OCI-LY1 (cell line): ENCODE data around the gene PTPRO.

Source experiments
- H2AFZ ChIP-seq: fragments of 200-600 bp; sonication (generic), shearing (Covaris generic); 2 replicates; pipeline ENCODE4 v1.6.0; 2014; ENCODE audit warnings: antibody characterized with exemption, mild to moderate bottlenecking, low read length
- H3F3A ChIP-seq: fragments of 200-600 bp; sonication (generic), shearing (Covaris generic); 2 replicates; pipeline ENCODE4 v1.6.0; 2014; ENCODE audit warnings: mild to moderate bottlenecking, antibody characterized with exemption, low read length, moderate library complexity; ENCODE audit not compliant: insufficient read depth
- H3K27ac ChIP-seq: fragments of 200-600 bp; sonication (generic); 2 replicates; pipeline ENCODE4 v1.5.1; 2014; ENCODE audit warnings: low read length, mixed run types, mild to moderate bottlenecking, low read depth; ENCODE audit not compliant: poor library complexity, severe bottlenecking
- H3K27me3 ChIP-seq: fragments of 200-600 bp; sonication (generic); 2 replicates; pipeline ENCODE4 v1.6.0; 2014; ENCODE audit warnings: antibody characterized with exemption, mild to moderate bottlenecking, low read length, moderate library complexity; ENCODE audit not compliant: insufficient read depth
- H3K36me3 ChIP-seq: fragments of 200-600 bp; sonication (generic); 2 replicates; pipeline ENCODE4 v1.6.1; 2014; ENCODE audit warnings: mild to moderate bottlenecking, antibody characterized with exemption, low read length, moderate library complexity, mixed read lengths; ENCODE audit not compliant: insufficient read depth
- H3K4me1 ChIP-seq: fragments of 200-600 bp; sonication (generic); 2 replicates; pipeline ENCODE4 v1.5.1; 2014; ENCODE audit warnings: mild to moderate bottlenecking, low read length, moderate library complexity; ENCODE audit not compliant: insufficient read depth, severe bottlenecking
- H3K4me2 ChIP-seq: fragments of 200-600 bp; sonication (generic), shearing (Covaris generic); 2 replicates; pipeline ENCODE4 v1.6.1; 2014; ENCODE audit warnings: low read length
- H3K4me3 ChIP-seq: fragments of 200-600 bp; sonication (generic); 2 replicates; pipeline ENCODE4 v1.5.1; 2014; ENCODE audit warnings: low read length, low read depth, mild to moderate bottlenecking, mixed read lengths; ENCODE audit not compliant: poor library complexity, severe bottlenecking
- H3K79me2 ChIP-seq: fragments of 200-600 bp; shearing (Covaris generic); 2 replicates; pipeline ENCODE4 v1.6.1; 2016; ENCODE audit warnings: mixed run types, low read length, mixed read lengths; ENCODE audit not compliant: insufficient read depth
- H3K9ac ChIP-seq: fragments of 200-600 bp; sonication (generic), shearing (Covaris generic); 2 replicates; pipeline ENCODE4 v1.6.1; 2014; ENCODE audit warnings: mild to moderate bottlenecking, low read length, mixed read lengths
- H3K9me2 ChIP-seq: fragments of 200-600 bp; sonication (generic), shearing (Covaris generic); 2 replicates; pipeline ENCODE4 v1.6.1; 2014; ENCODE audit warnings: low read depth, mild to moderate bottlenecking, low read length, mixed read lengths
- H3K9me3 ChIP-seq: fragments of 200-600 bp; shearing (Covaris generic); 2 replicates; pipeline ENCODE4 v1.6.1; 2014; ENCODE audit warnings: low read length, mixed read lengths
- H4K20me1 ChIP-seq: fragments of 200-600 bp; sonication (generic), shearing (Covaris generic); 2 replicates; pipeline ENCODE4 v1.6.0; 2016; ENCODE audit warnings: mild to moderate bottlenecking, low read length; ENCODE audit not compliant: insufficient read depth
- CTCF ChIP-seq: fragments of 200-600 bp; sonication (generic), shearing (Covaris generic); IDR thresholded peaks from 2 replicates; pipeline ENCODE4 v1.5.1; 2017; ENCODE audit warnings: mild to moderate bottlenecking, antibody characterized with exemption, low read length, moderate library complexity, mixed read lengths
- EZH2 ChIP-seq: fragments of 200-600 bp; sonication (generic), shearing (Covaris generic); IDR thresholded peaks from 2 replicates; pipeline ENCODE4 v1.8.0; 2017; ENCODE audit warnings: borderline replicate concordance, mixed run types, mild to moderate bottlenecking, antibody characterized with exemption, low read length, moderate library complexity, mixed read lengths

Gene PTPRO

GRCh38 chr12:15423629-15424028 lies 101.3 kb downstream of the PTPRO start:
- no peaks in the 10 kb centered on the region for H3K27me3 ChIP-seq
- H3K4me2 ChIP-seq, result no peak overlapping the region
- no peak overlapping the region for H3K27ac ChIP-seq
- H3K9me3 ChIP-seq, result no peaks in the 10 kb centered on the region
- no peaks in the 10 kb centered on the region for H3K9me2 ChIP-seq
- H3K79me2 ChIP-seq, result no peaks in the 10 kb centered on the region
- H2AFZ ChIP-seq, result no peak overlapping the region
- H3K4me1 ChIP-seq, result no peaks in the 10 kb centered on the region
- no peaks in the 10 kb centered on the region for H3F3A ChIP-seq
- TF ChIP-seq EZH2 (no peak), CTCF (no peak)
- H3K9ac ChIP-seq, result no peak overlapping the region
- no peaks in the 10 kb centered on the region for H3K36me3 ChIP-seq
- no peak overlapping the region for H3K4me3 ChIP-seq
- no peaks in the 10 kb centered on the region for H4K20me1 ChIP-seq

- H3K9me2 ChIP-seq, result no peaks in the 10 kb centered on the region
- no peaks in the 10 kb centered on the region for H4K20me1 ChIP-seq
- no peaks in the 10 kb centered on the region for H3F3A ChIP-seq
- no peaks in the 10 kb centered on the region for H3K79me2 ChIP-seq
- no peak overlapping the region for H3K4me3 ChIP-seq
- TF ChIP-seq CTCF (no peak), EZH2 (no peak)
- H3K36me3 ChIP-seq, result no peaks in the 10 kb centered on the region
- no peaks in the 10 kb centered on the region for H3K9me3 ChIP-seq
- H3K4me1 ChIP-seq, result no peaks in the 10 kb centered on the region
- H3K9ac ChIP-seq, result no peak overlapping the region
- no peak overlapping the region for H3K4me2 ChIP-seq
- no peak overlapping the region for H2AFZ ChIP-seq
- no peaks in the 10 kb centered on the region for H3K27me3 ChIP-seq
- no peak overlapping the region for H3K27ac ChIP-seq
Observed at GRCh38 chr12:15427913-15428312, 105.6 kb downstream of the PTPRO start.

GRCh38 chr12:15428632-15429031 lies 106.3 kb downstream of the PTPRO start:
- Histone ChIP-seq H3K36me3 (no peaks in the 10 kb centered on the region), H3K27me3 (no peaks in the 10 kb centered on the region), H3K9me3 (no peaks in the 10 kb centered on the region), H4K20me1 (no peaks in the 10 kb centered on the region), H3K27ac (no peak overlapping the region), H2AFZ (no peak overlapping the region), H3K9ac (no peak overlapping the region), H3K4me2 (no peak overlapping the region), H3K9me2 (no peaks in the 10 kb centered on the region), H3F3A (no peaks in the 10 kb centered on the region), H3K4me1 (no peaks in the 10 kb centered on the region), H3K4me3 (no peak overlapping the region), H3K79me2 (no peaks in the 10 kb centered on the region)
- TF ChIP-seq CTCF, result no peak
- no peak for TF ChIP-seq EZH2
